ENCODE measurements around the gene PLN. TPM values are rescaled to one million over a fixed set of nuclear protein-coding genes. Genes with fewer than 3 reads are reported as not detected.

The PLN gene
- polyA plus RNA-seq, 1 of the 3 experiments (the other 2 are of a cell fraction), result not detected

GRCh38 chr6:118548613-118549012, 517 bp downstream of the PLN start:
- CTCF ChIA-PET, result interaction anchor here (0.6 to 2.0 kb wide), 4 partner anchors 32 to 515 kb away, joined by 3 to 8 read pairs (median 4); no protein-coding TSS in a partner anchor
- Histone ChIP-seq H3K9me3 (no peaks in the 10 kb centered on the region), H3K9ac (no peak overlapping the region), H3K4me2 (no peak overlapping the region), H4K20me1 (ENCODE audit: insufficient read depth) (no peaks in the 10 kb centered on the region; the same call in 1 of the 2 replicates), H3K27me3 (ENCODE audit: insufficient read depth) (no peaks in the 10 kb centered on the region), H3K79me2 (ENCODE audit: insufficient read depth) (peaks cover 8% of the 10 kb centered on the region; the same call in 1 of the 2 replicates), H3K4me3 (ENCODE audit: low read depth in 2 of 2, low read length in 1 of 2) (no peak overlapping the region), H3F3A (replicated peaks; ENCODE audit: insufficient read depth) (no peaks in the 10 kb centered on the region), H3K36me3 (replicated peaks in 1 of 2; ENCODE audit: control insufficient read depth in 1 of 2, insufficient read depth in 2 of 2, low read length in 1 of 2) (no peaks in the 10 kb centered on the region), H3K4me1 (ENCODE audit: control insufficient read depth in 1 of 2, insufficient read depth in 2 of 2, low read depth in 1 of 2, low read length in 1 of 2) (peaks cover 0 to 12% of the 10 kb centered on the region in 2 experiments; a peak in 2 of 4 replicates), H2AFZ (ENCODE audit: low read depth) (no peak overlapping the region), H3K9me2 (no peaks in the 10 kb centered on the region), H3K27ac (ENCODE audit: low read depth in 2 of 2, low read length in 1 of 2) (no peak overlapping the region)
- no peak for DNase-seq
- POLR2A ChIA-PET, result no interaction called here
- TF ChIP-seq EZH2phosphoT487 (IDR thresholded peaks at IDR 0.05; ENCODE audit: borderline replicate concordance, low read depth), result no peak
- no peak for TF ChIP-seq RXRA (IDR thresholded peaks at IDR 0.05; ENCODE audit: borderline replicate concordance, low read depth)
- TF ChIP-seq GATA2 (CRISPR knock-in tag; IDR thresholded peaks at IDR 0.05), result no peak
- no peak for TF ChIP-seq ZBTB33 (IDR thresholded peaks at IDR 0.05; ENCODE audit: borderline replicate concordance, low read depth)
- TF ChIP-seq USF1 (IDR thresholded peaks at IDR 0.05; ENCODE audit: borderline replicate concordance, low read depth), result no peak
- TF ChIP-seq GABPA (IDR thresholded peaks at IDR 0.05; ENCODE audit: low read depth), result no peak
- TF ChIP-seq FOXJ3 (CRISPR knock-in tag; IDR thresholded peaks at IDR 0.05), result no peak
- TF ChIP-seq MEF2A (IDR thresholded peaks at IDR 0.05; ENCODE audit: borderline replicate concordance, low read depth), result no peak
- TF ChIP-seq CTCF (IDR thresholded peaks at IDR 0.05), result no peak
- TF ChIP-seq RFX5 (IDR thresholded peaks at IDR 0.05; ENCODE audit: low read length), result no peak
- TF ChIP-seq FOSL2 (IDR thresholded peaks at IDR 0.05; ENCODE audit: borderline replicate concordance, low read depth), result no peak
- TF ChIP-seq RAD21 (IDR thresholded peaks at IDR 0.05; ENCODE audit: low read length), result no peak
- TF ChIP-seq CHD2 (IDR thresholded peaks at IDR 0.05; ENCODE audit: low read length, partially characterized antibody), result no peak
- no peak for TF ChIP-seq USF2 (IDR thresholded peaks at IDR 0.05; ENCODE audit: borderline replicate concordance, low read depth, low read length)
- no peak for TF ChIP-seq JUND (IDR thresholded peaks at IDR 0.05)
- no peak for TF ChIP-seq SIN3A (IDR thresholded peaks at IDR 0.05; ENCODE audit: borderline replicate concordance, low read depth, low read length)
- no peak for TF ChIP-seq TAF1 (IDR thresholded peaks at IDR 0.05; ENCODE audit: borderline replicate concordance, low read depth, low read length)

Data from SK-N-SH (cell line).